NCI-H1436 (cell line): ENCODE data around the gene CD38.
"Not testable (repeated sequence)": the region's sequence is repeated elsewhere in the genome, so short reads cannot be mapped to it uniquely, and the experiment has no call there.

ENCODE experiments used
- DNase-seq: peaks from one replicate; lab custom pipeline; 2025; lab: John Stamatoyannopoulos, UW

CD38 gene

DNA sequence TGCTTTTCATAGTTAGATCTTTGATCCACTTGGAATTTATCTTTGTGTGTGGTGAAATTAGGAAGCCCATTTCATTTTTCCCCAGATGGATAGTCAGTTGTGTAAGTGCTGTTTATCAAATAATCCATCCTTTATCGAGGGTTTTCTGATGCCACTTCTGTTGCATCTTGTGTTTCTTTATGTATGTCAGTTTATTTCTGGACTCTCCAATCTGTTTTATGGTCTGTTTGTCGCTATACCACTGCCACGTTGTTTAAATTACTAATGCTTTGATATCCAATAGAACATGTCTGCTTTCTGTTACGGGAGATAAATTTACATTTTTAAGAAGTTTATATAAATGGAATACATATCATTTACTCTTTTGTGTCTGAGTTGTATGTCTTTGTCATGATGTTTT is 21.0 kb downstream of the CD38 start:
- no peak for DNase-seq

DNA sequence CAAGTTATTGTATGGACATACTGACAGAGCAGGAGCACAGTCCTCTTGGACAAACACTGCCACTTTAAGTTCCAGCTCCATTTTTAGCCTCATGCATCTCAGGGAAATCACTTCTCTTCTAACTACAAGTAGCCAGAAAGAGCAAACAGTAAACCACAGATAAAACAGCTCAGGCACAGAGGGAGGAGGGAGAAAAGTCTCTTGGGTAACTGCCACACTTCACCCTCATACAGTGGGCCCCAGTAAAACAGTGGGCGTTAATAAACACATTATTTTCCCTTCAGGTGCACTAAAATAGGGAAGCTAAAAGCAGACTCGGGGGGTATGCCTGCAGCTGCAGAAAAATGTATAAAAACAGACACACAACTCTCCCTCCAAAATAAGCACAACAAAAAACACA is 21.6 kb downstream of the CD38 start:
- no peak for DNase-seq

DNA sequence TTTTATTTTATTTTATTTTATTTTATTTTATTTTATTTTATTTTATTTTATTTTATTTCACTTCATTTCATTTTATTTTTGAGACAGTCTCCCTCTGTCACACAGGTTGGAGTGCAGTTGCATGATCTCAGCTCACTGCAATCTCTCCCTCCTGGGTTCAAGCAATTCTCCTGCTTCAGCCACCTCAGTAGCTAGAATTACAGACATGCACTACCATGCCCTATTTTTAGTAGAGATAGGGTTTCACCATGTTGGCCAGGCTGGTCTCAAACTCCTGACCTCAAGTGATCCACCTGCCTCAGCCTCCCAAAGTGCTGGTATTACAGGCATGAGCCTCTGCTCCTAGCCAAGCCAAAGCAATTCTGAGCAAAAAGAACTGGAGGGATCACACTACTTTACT is 24.4 kb downstream of the CD38 start:
- DNase-seq = not testable (repeated sequence)

DNA sequence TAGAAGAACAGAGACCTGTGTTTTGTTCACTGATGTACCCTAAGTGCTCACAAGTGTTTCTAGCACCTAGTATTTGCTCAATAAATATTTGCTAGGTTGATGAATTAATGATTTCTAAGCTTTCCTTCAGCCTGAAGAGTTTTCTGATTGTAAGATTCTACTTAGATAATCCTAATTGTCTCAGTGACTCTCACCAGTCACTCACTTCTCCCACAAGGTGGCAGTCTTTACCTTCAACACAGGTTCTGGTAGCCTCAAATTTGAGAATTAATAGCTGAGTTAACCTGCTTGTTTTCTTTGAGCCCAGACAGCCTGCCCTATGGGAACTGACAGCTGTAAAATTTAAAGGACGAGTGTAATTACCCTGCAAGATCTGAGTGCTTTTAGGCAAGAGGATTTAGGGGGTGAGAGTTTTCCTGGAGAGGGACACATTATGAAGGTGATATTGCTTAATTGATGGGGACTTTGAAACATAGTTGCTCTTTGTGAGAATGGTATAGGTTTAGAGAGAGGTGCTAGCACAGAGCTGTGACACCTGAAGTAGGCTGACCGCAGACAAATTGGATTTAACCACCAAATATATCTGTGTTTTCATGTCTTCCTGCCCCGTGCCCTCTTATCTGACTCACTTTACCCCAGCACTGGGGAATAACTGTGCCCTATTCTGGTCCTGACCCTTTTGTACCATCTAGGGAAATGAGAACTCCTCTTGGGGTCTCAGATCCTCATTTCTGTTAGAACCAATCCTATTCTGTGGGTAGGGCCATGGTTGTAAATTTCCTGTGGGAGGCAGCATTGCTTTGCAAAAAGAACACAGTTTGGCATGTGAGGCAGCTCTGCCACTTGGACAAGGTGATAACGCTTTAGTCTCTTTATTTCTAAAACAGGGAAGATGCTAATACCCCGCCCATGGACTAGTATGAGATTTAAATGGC is 27.7 kb downstream of the CD38 start:
- DNase-seq = peak; percentile 34

GRCh38 chr4:15809058-15809457 is 30.9 kb downstream of the CD38 start:
- no peak for DNase-seq

DNA sequence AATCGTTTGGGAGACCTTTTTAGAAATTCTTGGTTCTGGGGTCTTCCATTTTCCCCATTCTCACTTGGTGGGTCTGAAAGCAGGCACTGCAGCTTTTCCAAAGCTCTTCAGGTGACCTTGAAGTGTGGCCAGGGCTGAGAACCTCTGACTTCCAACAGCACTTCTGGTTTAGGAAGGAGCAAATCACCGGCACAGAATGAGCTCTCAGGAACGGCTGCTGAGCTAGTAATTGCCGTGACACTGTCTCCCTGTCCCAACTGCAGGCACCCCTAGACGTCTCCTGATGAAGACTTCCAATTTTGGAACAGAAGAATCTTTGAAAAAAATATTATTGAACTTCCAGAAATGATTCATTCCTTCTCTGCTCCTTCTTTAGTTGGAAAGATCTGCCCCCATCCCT is 31.3 kb downstream of the CD38 start:
- no peak for DNase-seq

GRCh38 chr4:15811703-15812337 is 33.7 kb downstream of the CD38 start:
- no peak for DNase-seq

GRCh38 chr4:15832523-15833451 is 54.7 kb downstream of the CD38 start:
- DNase-seq = no peak

- DNase-seq = no peak
Measured at GRCh38 chr4:15833801-15834200, 55.7 kb downstream of the CD38 start.

DNA sequence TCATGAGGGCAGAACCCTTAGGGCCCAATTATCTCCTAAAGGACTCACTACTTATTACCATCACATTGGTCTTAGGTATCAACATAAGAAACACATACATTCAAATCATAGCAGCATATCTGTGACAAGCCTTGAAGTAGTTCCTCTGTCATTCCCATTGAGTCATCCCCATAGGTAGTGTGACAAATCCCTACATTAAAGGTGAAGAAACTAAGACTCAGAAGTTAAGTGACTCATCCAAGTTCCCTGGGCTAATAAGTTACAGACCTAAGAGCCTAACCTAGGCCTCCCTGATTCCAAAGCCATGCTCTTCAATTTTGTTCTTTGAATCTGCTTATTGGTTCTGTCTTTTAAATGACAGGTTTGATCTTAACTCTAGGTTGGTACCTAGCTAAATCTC is 58.2 kb downstream of the CD38 start:
- no peak for DNase-seq

- no peak for DNase-seq
Measured at GRCh38 chr4:15837591-15837990, 59.5 kb downstream of the CD38 start.

GRCh38 chr4:15841194-15841730 is 63.1 kb downstream of the CD38 start:
- not testable (repeated sequence) for DNase-seq

GRCh38 chr4:15847746-15848145 is 69.6 kb downstream of the CD38 start:
- no peak for DNase-seq

GRCh38 chr4:15848191-15848842 is 70.2 kb downstream of the CD38 start:
- no peak for DNase-seq

GRCh38 chr4:15851969-15852368 is 73.8 kb downstream of the CD38 start:
- DNase-seq = no peak

DNA sequence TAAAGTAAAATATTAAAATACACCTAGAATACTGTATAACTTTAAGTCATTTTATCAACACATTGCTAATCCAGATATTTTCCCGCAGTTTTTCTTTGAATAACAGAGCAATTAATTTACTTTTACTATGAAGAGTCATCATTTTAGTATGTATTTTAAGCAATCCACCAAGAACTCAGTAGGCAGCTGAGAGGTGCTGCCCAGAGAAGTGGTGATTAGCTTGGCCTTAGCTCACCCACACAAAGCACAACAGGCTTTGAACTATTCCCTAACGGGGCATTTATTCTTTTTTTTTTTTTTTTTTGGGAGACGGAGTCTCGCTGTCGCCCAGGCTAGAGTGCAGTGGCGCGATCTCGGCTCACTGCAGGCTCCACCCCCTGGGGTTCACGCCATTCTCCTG is 74.4 kb downstream of the CD38 start:
- DNase-seq = no peak

GRCh38 chr4:15853345-15853744 is 75.2 kb downstream of the CD38 start:
- DNase-seq = no peak

DNA sequence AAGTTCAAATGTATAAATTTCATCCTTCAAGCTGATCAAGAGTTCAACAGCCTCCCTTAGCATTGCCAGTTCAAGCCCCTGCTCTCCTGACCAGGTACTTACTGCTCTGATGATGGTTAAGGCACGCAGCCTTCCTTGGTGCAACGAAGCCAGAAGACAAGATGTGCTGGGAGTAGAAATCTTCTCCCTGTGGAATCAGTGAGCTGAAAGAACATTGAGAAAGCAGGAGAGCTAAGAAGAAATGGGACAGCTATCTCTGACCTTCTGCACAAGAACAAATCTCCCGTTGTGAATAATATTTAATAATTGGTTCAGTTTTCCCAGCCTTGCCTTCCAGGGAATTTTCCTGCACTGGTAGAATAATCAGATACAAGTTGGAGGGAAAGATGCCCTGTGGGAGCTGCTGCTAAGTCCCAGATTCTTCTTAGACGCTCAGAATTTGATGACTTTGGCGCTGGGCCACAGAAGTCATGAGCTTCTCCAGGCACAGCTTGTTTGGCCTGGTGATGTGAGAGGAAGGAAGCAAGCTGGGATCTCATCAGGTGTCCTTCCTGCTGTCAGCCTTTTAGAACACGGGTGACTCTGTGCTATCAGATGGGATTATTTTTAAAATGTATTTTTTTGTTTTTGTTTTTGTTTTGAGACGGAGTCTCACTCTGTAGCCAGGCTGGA is 77.8 kb downstream of the CD38 start:
- DNase-seq = no peak

GRCh38 chr4:15861198-15861597 is 83.1 kb downstream of the CD38 start:
- DNase-seq = not testable (repeated sequence)

- no peak for DNase-seq
Measured at GRCh38 chr4:15864651-15865566, 86.8 kb downstream of the CD38 start.
